H1 (cell line): Measurements from ENCODE around the gene KDM6A. TPM values are rescaled to one million over a fixed set of nuclear protein-coding genes. Genes with fewer than 3 reads are reported as not detected.

ENCODE experiments used
- CHD7 ChIP-seq: fragments of 300-600 bp; sonication (generic); IDR thresholded peaks from 2 replicates; pipeline ENCODE4 v1.7.1; 2012; ENCODE audit warnings: low read length, moderate library complexity, mild to moderate bottlenecking, inconsistent platforms; ENCODE audit not compliant: insufficient replicate concordance
- NRF1 ChIP-seq: IDR thresholded peaks from 2 replicates; pipeline ENCODE4 v1.6.1; 2011; ENCODE audit warnings: mild to moderate bottlenecking, low read depth, low read length, improper control_type of control experiment
- SRF ChIP-seq: IDR thresholded peaks from 2 replicates; pipeline ENCODE4 v1.6.1; 2011; ENCODE audit warnings: mild to moderate bottlenecking, low read depth, low read length, moderate library complexity
- SUZ12 ChIP-seq: fragments of 200-600 bp; sonication (generic); IDR thresholded peaks from 2 replicates; pipeline ENCODE4 v1.6.1; 2012; ENCODE audit warnings: mild to moderate bottlenecking, inconsistent platforms, low read length, moderate library complexity, mixed read lengths
- polyA plus RNA-seq, 7 experiments: library from polyadenylated mRNA; depleted of rRNA in 3 of 7; stranded (reverse) in 5 of 7; unstranded in 2 of 7; fragments of >200 nt in 5 of 7; fragments of 200-250 nt in 2 of 7; gene quantifications; 1 replicate in 5 of 7; 2 replicates in 1 of 7; 4 replicates in 1 of 7; pipeline versions ENCODE4 v1.2.1 to v1.2.3, GENCODE V29; 2011 to 2013; ENCODE audit warnings: missing spikeins in 2 of 7, mixed read lengths in 2 of 7
- total RNA-seq: library from RNA; stranded (reverse); fragmentation: NEBNext Ultra II Directional; extraction: Animal tissue kit (Norgen Biotek cat#: 25700); gene quantifications from 2 replicates; pipeline ENCODE4 v1.2.1, GENCODE V29; 2021

The KDM6A gene
- total and polyA plus RNA-seq, 2 of the 8 experiments (the other 6 are each of a cell fraction or from before 2014, with no cell fraction given): 43.5 to 58.4 TPM

DNA sequence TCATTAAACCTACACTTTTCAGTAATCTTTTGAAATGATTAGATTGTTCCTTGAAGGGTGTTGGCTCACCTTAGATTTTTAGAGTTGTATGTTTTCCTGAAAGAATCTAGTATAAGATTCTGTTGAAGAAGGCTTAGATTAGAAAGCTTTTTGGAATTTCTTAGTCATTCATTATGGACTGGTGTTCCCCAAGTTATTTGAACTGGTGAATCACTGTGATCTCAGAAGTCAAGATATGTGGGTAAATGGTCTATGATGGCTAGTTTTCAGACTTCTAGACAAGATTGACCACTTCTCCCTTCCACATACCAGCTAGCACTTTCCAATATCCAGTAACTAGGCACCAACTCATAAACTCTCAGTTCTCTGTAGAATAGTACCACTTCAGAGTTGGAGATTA is 138.1 kb downstream of the KDM6A start (continued):
- TF ChIP-seq CHD7 (no peak), SRF (no peak), SUZ12 (no peak), NRF1 (no peak)
- TF ChIP-seq, all 59 proteins: peak for 0
